Measurements from ENCODE around the gene ALOX5.

The ALOX5 gene

DNA sequence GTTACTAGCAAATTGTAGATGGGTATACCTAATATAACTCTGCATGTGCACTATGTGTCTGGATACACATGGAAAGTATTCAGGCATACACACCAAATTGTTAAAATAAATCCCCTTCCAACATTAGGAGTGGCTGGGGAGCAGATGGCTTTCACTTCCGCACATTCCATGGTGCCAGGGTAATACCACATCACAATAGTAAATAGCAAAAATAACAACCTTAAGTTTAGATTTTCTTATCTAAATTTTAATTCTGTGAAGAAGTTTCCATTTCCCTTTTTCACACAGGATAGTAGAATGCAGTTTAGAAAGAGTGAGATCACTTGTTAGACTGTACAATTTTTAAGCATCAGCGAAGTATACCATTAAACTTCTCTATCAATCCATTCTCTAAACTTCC, 5.8 kb upstream of the ALOX5 start:
- TF ChIP-seq POLR2A (IDR thresholded peaks at IDR 0.05; ENCODE audit: low read length): no peak
- no peak for TF ChIP-seq GATA1 (IDR thresholded peaks at IDR 0.05; ENCODE audit: low read depth, low read length)
- no peak for DNase-seq

DNA sequence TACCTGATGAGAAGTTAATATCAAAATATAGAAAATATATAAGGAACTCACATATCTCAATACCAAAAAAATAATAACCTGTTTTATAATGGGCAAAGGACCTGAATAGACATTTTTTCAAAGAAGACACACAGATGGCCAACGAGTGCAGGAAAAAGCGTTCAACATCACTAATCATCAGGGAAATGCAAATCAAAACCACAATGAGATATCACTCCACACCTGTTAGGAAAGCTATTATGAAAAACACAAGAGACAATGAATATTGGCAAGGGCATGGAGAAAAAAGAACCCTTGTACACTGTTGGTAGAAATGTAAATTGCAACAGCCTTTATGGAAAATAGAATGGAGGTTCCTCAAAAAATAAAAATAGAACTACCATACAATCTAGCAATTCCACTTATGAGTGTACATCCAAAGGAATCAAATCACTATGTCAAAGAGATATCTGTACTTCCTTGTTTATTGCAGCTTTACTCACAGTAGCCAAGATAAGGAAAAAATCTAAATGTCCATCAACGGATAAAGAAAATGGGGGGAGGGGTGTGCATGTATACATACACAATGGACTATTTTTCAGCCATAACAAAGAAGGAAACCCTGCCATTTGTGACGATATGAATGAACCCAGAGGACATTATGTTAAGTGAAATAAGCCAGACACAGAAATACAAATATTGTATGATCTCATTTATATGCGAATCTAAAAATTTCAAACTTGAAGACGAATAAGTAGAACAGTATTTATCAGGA, 3.6 kb upstream of the ALOX5 start:
- DNase-seq: no peak
- TF ChIP-seq POLR2A (IDR thresholded peaks at IDR 0.05; ENCODE audit: low read length) (no peak), GATA1 (IDR thresholded peaks at IDR 0.05; ENCODE audit: low read depth, low read length) (no peak)

DNA sequence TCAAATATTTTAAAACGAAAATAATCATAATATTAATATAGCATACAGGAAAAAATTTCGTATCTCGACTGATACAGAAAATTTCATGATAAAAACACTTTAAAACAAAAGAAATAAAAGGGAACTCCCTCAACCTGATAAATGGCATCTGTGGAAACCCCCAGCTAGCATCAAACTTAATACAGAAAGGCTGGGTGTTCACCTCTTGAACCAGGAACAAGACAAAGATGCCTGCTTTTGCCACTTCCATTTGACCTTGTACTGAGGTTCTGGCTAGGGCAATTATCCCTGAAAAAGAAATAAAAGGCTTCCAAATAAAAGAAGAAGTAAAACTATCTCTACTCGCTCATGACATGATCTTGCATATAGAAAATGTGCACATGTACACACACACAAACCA, 2.5 kb upstream of the ALOX5 start:
- TF ChIP-seq POLR2A (IDR thresholded peaks at IDR 0.05; ENCODE audit: low read length): no peak
- no peak for DNase-seq

DNA sequence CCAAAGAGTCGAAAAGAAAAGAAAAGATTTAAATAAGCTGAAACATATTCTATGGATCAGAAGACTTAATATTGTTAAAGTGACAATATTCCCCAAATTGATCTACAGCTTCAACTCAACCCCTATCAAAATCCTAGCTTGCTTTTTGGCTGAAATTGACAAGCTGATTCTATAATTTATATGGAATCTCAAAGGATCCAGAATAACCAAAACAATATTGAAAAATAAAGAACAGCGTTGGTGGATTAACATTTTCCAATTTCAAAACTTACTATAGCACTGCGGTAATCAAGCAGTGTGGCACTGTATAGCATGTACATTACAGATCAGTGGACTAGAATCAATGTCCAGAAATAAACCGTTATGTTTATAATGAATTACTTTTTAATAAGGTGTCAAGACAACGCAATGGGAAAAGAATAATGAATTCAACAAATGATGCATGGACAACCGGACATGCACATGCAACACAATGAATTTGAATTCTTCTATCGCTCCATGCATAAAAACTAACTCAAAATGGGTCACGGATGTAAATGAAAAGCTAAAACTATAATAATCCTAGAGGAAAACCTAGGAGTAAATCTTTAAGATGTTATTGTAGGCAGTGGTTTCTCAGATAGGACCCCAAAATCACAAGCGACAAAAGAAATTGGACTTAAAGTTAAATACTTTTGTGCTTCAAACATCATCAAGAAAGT, 1.6 kb upstream of the ALOX5 start:
- TF ChIP-seq GATA1 (IDR thresholded peaks at IDR 0.05; ENCODE audit: low read depth, low read length) (no peak), POLR2A (IDR thresholded peaks at IDR 0.05; ENCODE audit: low read length) (no peak)
- DNase-seq: no peak

DNA sequence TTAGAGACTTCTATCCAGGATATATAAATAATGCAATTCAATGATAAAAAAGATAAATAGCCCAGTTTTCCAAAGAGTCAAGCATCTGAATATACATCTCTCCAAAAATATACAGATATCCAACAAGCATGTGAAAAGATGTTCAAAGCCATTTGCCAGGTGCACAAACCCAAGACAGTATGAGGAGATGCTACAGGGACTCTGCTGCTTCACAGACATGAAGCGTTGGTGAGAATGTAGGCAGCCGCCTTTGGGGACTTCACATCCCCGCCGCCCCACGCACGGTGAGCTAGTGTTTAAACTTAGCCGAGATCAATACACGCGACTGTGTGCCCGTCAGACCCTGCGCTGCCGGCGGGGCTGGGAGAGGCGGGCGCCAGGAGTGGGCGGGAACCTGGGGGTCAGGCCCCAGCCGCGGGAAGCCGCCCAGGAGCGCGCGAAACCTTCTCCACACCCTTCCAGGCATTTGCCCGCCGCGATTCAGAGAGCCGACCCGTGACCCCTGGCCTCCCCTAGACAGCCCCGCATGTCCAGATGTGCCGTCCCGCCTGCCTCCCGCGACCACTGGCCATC, 927 bp upstream of the ALOX5 start:
- no peak for TF ChIP-seq GATA1 (IDR thresholded peaks at IDR 0.05; ENCODE audit: low read depth, low read length)
- DNase-seq: peak; percentile 59 to 73

DNA sequence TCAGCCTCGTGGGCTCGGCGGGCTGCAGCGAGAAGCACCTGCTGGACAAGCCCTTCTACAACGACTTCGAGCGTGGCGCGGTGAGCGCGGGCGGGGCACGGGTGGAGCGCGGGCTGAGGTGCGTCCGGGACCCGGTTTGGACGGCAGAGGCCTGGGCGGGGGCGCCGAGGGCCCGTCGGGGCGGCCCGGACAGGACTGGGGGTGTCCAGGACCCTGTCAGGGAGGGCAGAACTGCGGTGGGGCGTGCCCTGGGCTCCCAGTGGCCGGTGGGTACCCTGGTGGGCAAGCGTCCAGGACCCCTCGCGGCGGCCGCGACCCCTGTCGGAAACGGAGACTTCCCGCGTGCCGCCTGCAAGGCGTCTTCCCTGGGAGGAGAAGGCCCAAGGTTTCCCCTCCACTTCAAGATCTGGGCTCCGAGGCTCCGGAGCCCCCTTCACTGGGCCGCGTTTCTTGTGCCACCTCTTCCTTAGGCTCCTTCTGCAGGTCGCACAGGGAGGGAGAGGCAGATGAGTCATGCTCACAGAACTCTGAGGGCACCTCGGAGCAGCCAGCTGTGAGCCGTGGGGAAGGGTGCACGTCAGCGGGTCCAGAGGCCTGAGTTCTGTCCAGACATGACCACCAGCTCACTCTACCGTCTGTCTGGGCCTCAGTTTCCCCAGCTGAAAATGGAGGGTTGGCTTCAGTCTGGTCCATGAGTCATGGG, 485 bp downstream of the ALOX5 start:
- peak; percentile 53 to 63 for DNase-seq
- TF ChIP-seq POLR2A (IDR thresholded peaks at IDR 0.05; ENCODE audit: low read length): no peak
- no peak for TF ChIP-seq GATA1 (IDR thresholded peaks at IDR 0.05; ENCODE audit: low read depth, low read length)

DNA sequence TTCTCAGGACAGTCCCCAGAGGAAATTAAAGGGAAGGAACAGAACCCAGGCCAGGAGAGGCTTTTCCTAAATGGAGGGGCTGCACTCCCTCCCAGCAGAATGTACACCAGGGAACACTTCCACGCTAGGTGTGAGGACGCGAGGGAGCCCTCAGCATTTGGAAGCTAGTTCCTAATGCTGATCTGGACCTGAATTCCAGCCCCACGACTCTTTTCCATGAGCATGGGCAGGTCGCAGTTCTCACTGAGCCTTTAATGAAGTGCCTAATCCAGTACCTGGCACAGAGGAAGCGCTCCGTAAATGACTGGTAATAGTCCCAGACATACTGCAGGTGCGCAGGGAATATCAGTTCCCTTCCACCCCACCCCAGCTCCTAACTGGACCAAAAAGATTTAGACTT, 1.1 kb downstream of the ALOX5 start:
- TF ChIP-seq POLR2A (IDR thresholded peaks at IDR 0.05; ENCODE audit: low read length): no peak
- no peak for DNase-seq

DNA sequence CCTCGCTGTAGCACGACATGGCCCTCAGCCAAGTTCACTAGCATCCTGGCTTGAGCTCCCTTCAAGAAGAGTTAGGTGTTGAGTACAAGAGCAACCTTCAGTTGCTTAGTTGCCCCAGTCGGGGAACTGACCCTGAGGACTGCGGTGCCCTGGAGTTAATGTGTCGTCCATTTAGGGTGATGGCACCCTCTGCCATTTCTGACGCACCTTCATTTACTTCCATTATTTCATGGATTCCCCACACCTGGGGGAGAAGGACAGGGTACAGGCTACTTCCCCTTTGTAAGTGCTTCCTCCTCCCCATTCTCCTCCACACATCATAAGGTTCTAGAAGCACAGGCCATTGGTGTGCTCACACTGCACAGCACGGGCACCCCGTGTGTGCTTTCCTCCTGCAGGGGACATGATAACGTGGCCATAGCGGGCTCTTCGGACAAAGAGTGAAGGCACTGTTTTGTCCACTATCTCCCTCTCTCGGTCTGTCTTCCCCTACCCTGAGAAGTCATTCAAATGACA, 1.8 kb downstream of the ALOX5 start:
- DNase-seq: peak; percentile 36 to 63
- TF ChIP-seq GATA1 (IDR thresholded peaks at IDR 0.05; ENCODE audit: low read depth, low read length): no peak
- no peak for TF ChIP-seq POLR2A (IDR thresholded peaks at IDR 0.05; ENCODE audit: low read length)

DNA sequence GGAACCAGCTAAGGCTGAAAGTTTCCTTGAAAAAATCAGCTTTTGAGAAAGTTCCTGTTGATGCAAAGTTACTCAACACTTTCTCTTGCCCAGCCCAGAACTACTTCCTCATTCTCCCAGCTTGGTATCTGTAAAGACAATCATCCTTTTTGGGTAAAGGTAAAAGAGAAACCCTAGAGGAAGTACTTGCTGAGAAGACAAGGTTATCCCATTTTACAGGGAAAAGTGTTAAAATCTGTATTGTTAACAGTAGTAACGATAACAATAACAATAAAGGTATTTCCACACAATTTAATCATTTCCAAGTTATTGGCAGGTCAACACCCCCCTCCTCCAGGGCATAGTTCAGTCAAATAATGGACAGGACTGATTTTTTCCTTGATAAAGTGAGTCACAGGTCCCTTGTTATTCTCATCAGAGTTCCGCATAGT, 2.4 kb downstream of the ALOX5 start:
- peak in 1 of 2 experiments; percentile 12 for DNase-seq
- TF ChIP-seq GATA1 (IDR thresholded peaks at IDR 0.05; ENCODE audit: low read depth, low read length) (no peak), POLR2A (IDR thresholded peaks at IDR 0.05; ENCODE audit: low read length) (no peak)

DNA sequence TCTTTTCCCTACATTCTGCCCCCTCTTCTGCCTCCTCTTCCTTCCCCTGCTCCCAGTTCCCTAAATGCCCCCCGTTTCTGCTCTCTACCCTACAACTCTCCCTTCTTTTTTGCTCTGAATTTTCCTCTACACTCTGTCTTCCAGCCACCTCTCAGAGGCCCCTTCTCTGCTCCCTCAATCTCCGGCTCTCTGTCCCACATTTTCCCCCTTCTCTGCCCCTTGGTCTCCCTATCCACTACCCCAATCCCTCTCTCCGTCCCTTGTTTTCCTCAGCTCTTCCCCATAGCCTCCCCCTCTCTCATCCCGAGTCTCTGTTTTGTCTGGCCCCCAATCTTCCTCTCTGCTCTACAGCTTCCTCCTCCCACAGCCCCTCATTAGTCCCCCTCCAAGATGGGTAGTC, 3.3 kb downstream of the ALOX5 start:
- no peak for DNase-seq
- TF ChIP-seq POLR2A (IDR thresholded peaks at IDR 0.05; ENCODE audit: low read length) (no peak), GATA1 (IDR thresholded peaks at IDR 0.05; ENCODE audit: low read depth, low read length) (no peak)

DNA sequence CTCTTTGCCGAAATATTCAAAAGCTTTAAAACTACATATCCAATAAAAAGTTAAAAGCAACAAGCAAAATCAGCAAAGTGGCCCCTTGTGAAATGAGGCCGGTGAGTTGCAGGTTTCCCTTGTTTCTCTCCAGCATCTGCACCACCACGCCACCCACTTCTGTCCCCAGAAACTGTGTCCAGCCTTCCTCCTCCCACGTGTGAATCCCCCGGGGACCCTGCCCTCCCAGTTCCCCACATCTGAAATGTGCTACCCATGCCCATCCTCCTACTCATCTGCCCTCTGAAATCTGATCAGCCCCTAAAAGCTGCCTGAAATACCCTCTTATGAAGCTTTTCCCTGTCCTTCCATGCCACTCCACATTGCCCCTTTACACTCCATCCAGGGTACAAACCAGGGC, 3.8 kb downstream of the ALOX5 start:
- TF ChIP-seq GATA1 (IDR thresholded peaks at IDR 0.05; ENCODE audit: low read depth, low read length): no peak
- no peak for TF ChIP-seq POLR2A (IDR thresholded peaks at IDR 0.05; ENCODE audit: low read length)
- no peak for DNase-seq

DNA sequence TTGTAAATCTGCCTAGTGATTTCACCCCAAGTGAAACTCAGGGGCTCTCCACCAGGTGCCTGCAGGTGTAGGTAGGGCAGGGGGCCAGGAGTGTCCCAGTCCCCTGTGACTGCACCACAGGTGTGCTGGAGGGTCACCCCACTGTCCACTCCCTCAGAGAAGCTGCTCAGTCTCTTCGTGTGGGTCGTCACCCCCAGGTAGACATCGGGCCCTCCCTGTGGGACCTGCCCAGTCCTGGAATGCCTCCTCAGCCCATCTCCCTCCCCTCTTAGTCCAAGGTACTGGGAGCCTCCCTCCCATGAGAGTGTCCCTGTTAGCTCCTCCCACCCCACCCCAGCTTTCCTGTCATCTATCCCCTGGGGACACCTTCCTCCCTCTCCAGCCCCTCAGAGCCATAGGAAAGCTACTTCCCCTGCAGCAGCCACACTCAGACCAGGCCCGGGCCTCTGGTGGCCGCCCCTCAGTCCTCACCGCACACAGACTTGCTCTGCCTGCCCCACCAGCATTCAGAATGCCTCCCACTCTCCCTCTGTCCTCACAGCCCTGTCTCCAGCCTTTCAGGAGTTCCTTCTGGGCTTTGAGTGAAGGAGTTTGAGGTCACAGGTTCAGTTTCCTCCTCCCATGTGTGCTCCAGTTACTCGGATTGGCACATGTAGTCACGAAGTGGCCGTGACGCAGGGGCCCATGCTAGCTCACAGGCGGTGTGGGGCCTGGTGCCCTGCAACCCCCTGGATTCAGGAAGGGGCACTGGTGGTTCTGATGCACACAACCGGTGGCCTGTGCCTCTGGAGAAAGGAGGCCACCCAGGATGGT, 5.1 kb downstream of the ALOX5 start:
- no peak for DNase-seq
- TF ChIP-seq POLR2A (IDR thresholded peaks at IDR 0.05; ENCODE audit: low read length): peak; percentile 10
- no peak for TF ChIP-seq GATA1 (IDR thresholded peaks at IDR 0.05; ENCODE audit: low read depth, low read length)

DNA sequence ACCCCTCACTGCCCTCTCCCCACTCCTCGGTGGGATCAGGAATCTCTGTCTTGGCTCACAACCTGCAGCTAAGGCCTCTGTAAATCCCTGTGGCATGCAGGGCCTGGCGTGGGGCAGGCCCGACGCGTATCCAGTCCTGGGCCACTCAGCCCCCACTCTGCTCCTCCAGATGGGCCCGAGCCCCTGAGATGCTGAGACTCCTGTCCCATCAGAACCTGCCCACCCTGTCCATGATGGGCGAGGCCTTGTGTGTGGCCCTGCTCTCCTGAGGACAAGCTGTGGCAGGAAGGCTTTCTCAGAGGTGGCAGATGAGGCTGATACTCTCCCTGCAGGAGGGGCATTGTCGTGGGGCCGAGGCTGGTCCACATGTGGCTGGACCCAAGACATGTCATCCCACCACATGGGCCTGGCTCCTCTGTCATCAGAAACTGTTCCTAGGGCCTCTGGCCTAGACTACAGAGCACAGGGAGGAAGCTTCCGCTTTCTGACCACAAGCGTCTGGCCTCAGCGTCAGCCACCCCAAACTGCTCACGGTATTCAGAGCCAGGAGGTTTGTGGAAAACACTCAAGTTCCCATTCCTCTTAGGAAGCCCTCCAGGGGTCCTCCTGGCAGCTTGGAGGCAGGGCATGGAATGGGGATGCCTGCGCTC, 6.0 kb downstream of the ALOX5 start:
- no peak for TF ChIP-seq POLR2A (IDR thresholded peaks at IDR 0.05; ENCODE audit: low read length)
- no peak for TF ChIP-seq GATA1 (IDR thresholded peaks at IDR 0.05; ENCODE audit: low read depth, low read length)
- DNase-seq: no peak
